Duodenal mucosa (tissue), 2 donors: ENCODE data around the gene ATRN.

Experiments
- H3K27ac ChIP-seq: one replicate; pipeline ENCODE4 v1.7.0; 2013; ENCODE audit warnings: low read depth, low read length
- H3K27me3 ChIP-seq, 2 donors: one replicate each; pipeline ENCODE4 v1.7.0; 2013; ENCODE audit warnings: low read length in 2 of 2, control low read depth in 1 of 2; ENCODE audit not compliant: insufficient read depth in 2 of 2, control insufficient read depth in 1 of 2
- H3K36me3 ChIP-seq, 2 donors: one replicate each; pipeline ENCODE4 v1.7.0; 2013; ENCODE audit warnings: low read length in 2 of 2, control low read depth in 1 of 2; ENCODE audit not compliant: insufficient read depth in 2 of 2, control insufficient read depth in 1 of 2
- H3K4me1 ChIP-seq, 2 donors: one replicate each; pipeline ENCODE4 v1.7.0; 2013; ENCODE audit warnings: low read length in 2 of 2, control low read depth in 1 of 2; ENCODE audit not compliant: insufficient read depth in 2 of 2, control insufficient read depth in 1 of 2
- H3K4me3 ChIP-seq, 2 donors: one replicate each; pipeline ENCODE4 v1.7.0; 2013; ENCODE audit warnings: low read length in 2 of 2, low read depth in 1 of 2
- H3K9ac ChIP-seq, 2 donors: one replicate each; pipeline ENCODE4 v1.7.0; 2013; ENCODE audit warnings: low read length in 2 of 2, low read depth in 1 of 2
- H3K9me3 ChIP-seq, 2 donors: one replicate each; pipeline ENCODE4 v1.7.0; 2013; ENCODE audit warnings: low read length in 2 of 2, control low read depth in 1 of 2; ENCODE audit not compliant: control insufficient read depth in 1 of 2

ATRN gene

GRCh38 chr20:3479759-3480615 is 9.2 kb downstream of the ATRN start:
- Histone ChIP-seq H3K27ac (no peak overlapping the region), H3K27me3 (no peaks in the 10 kb centered on the region), H3K9ac (no peak overlapping the region), H3K4me1 (peaks cover 5 to 8% of the 10 kb centered on the region in 2 donors), H3K9me3 (no peaks in the 10 kb centered on the region), H3K36me3 (peaks cover 0 to 9% of the 10 kb centered on the region in 2 donors), H3K4me3 (no peak overlapping the region)

DNA sequence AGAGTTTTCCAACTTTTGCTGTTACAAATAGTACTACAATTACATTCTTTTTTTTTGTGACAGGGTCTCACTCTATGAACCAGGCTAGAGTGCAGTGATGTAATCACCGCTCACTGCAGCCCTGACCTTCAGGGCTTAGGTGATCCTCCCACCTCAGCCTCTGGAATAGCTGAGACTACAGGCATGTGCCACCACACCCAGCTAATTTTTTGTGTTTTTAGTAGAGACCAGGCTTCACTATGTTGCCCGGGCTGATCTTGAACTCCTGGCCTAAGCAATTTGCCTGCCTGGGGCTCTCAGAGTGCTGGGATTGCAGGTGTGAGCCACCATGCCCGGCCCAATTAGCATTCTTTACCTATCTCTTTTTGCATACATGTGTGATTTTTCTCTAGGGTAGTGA is 12.5 kb downstream of the ATRN start:
- no peak overlapping the region for H3K9ac ChIP-seq
- no peak overlapping the region for H3K27ac ChIP-seq
- H3K27me3 ChIP-seq, result no peaks in the 10 kb centered on the region
- peaks cover 3 to 9% of the 10 kb centered on the region in 2 donors for H3K36me3 ChIP-seq
- no peak overlapping the region for H3K4me3 ChIP-seq
- H3K4me1 ChIP-seq, result peaks cover 5 to 8% of the 10 kb centered on the region in 2 donors
- H3K9me3 ChIP-seq, result peaks cover 4 to 5% of the 10 kb centered on the region in 2 donors

DNA sequence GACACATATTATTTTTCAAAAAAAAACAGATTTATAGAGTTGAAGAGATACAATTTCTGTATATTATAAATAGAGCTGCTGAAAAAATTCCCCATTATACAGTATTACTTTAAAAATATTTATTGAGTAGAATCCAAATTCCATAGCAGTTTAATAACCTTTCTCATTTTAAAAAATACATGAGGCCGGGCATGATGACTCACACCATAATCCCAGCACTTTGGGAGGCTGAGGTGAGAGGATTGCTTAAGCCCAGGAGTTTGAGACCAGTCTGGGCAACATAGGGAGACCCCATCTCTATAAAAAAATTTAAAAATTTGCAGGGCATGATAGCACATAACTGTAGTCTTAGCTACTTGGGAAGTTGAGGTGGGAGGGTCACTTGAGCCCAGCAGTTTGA is 13.0 kb downstream of the ATRN start:
- Histone ChIP-seq H3K4me3 (no peak overlapping the region), H3K27ac (no peak overlapping the region), H3K4me1 (peaks cover under 1 to 8% of the 10 kb centered on the region in 2 donors), H3K9ac (no peak overlapping the region), H3K9me3 (peaks cover 4 to 5% of the 10 kb centered on the region in 2 donors), H3K27me3 (no peaks in the 10 kb centered on the region), H3K36me3 (peaks cover 3 to 9% of the 10 kb centered on the region in 2 donors)

DNA sequence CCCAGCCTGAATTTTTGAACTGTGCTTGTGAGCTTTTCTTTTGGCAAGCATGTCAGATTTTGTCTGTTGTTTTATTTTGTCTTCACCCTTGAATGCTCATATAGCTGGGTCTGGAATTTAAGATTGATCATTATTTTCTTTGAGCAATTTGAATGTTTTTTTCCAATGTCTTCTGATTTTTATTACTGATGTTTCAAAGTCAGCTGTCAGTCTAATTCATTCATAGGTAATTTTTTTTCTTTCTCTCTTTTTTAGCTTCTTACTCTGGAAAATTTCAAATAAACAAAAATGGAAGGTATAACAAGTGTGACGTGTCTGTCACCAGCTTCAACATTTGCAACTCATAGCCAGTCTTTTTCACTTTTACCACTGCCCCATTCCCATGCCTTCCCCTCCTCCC is 15.1 kb downstream of the ATRN start:
- Histone ChIP-seq H3K36me3 (peaks cover 10 to 15% of the 10 kb centered on the region in 2 donors), H3K9me3 (peaks cover 4 to 5% of the 10 kb centered on the region in 2 donors)

DNA sequence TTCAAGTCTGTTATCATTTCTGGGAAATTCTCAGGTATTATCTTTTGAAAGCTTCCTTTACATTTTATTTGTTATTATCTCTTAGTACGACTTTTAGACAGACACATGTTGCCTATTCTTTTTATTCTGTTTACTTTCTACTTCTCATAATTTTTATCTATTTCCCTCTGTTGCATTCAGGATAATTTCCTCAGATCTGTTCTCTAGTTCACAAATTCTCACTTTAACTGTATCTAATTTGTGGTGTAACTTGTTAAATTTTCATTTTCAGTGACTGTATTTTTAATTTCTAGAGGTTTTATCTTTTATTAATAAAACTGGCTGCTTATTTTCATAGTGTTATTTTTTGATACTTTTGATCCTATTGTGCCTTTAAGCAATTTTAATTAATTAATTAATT is 16.0 kb downstream of the ATRN start:
- peaks cover 10 to 15% of the 10 kb centered on the region in 2 donors for H3K36me3 ChIP-seq
- H3K27me3 ChIP-seq, result no peaks in the 10 kb centered on the region
- no peak overlapping the region for H3K9ac ChIP-seq
- H3K9me3 ChIP-seq, result peaks cover 4 to 5% of the 10 kb centered on the region in 2 donors
- no peak overlapping the region for H3K27ac ChIP-seq
- peaks cover 0 to 8% of the 10 kb centered on the region in 2 donors for H3K4me1 ChIP-seq
- no peak overlapping the region for H3K4me3 ChIP-seq

More for the DNA sequence above, 15.1 kb downstream of the ATRN start:
- peaks cover 0 to 8% of the 10 kb centered on the region in 2 donors for H3K4me1 ChIP-seq
- no peak overlapping the region for H3K9ac ChIP-seq
- no peaks in the 10 kb centered on the region for H3K27me3 ChIP-seq
- H3K27ac ChIP-seq, result no peak overlapping the region
- H3K4me3 ChIP-seq, result no peak overlapping the region

GRCh38 chr20:3492669-3493068 is 21.9 kb downstream of the ATRN start:
- no peak overlapping the region for H3K27ac ChIP-seq
- peaks cover 6 to 15% of the 10 kb centered on the region in 2 donors for H3K36me3 ChIP-seq
- no peak overlapping the region for H3K4me3 ChIP-seq
- H3K4me1 ChIP-seq, result no peaks in the 10 kb centered on the region
- no peaks in the 10 kb centered on the region for H3K9me3 ChIP-seq
- H3K27me3 ChIP-seq, result no peaks in the 10 kb centered on the region
- no peak overlapping the region for H3K9ac ChIP-seq

- Histone ChIP-seq H3K9me3 (no peaks in the 10 kb centered on the region), H3K36me3 (peaks cover 6 to 15% of the 10 kb centered on the region in 2 donors), H3K27ac (no peak overlapping the region), H3K4me1 (no peaks in the 10 kb centered on the region), H3K4me3 (no peak overlapping the region), H3K27me3 (no peaks in the 10 kb centered on the region), H3K9ac (no peak overlapping the region)
Observed at GRCh38 chr20:3494218-3494617, 23.4 kb downstream of the ATRN start.

DNA sequence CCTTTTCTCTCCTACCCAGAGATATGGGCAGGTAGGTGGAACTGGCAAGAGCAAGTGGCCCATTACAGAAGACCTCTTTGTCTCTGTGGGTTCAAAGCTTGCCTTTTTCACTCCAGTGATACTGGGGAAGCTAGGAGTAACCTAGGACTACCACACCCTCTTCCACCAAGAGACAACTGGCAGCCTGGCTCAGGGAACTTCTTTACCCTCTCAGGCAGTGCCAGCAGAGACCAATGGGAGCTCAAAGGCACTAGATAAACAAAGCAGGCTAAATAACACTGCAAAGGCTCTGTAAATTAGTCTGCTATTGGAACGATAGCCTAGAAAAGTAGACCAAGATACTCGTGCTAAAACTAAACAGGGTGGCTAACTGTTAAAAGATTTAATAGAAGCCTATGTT is 32.1 kb downstream of the ATRN start:
- H3K27me3 ChIP-seq, result no peaks in the 10 kb centered on the region
- peaks cover 0 to 5% of the 10 kb centered on the region in 2 donors for H3K4me1 ChIP-seq
- H3K36me3 ChIP-seq, result no peaks in the 10 kb centered on the region
- H3K4me3 ChIP-seq, result no peak overlapping the region
- no peak overlapping the region for H3K27ac ChIP-seq
- no peaks in the 10 kb centered on the region for H3K9me3 ChIP-seq
- no peak overlapping the region for H3K9ac ChIP-seq

GRCh38 chr20:3505148-3505547 is 34.3 kb downstream of the ATRN start:
- Histone ChIP-seq H3K36me3 (no peaks in the 10 kb centered on the region), H3K4me3 (no peak overlapping the region), H3K4me1 (peaks cover 0 to 11% of the 10 kb centered on the region in 2 donors), H3K9ac (no peak overlapping the region), H3K27me3 (no peaks in the 10 kb centered on the region), H3K27ac (no peak overlapping the region), H3K9me3 (no peaks in the 10 kb centered on the region)

GRCh38 chr20:3509064-3509463 is 38.2 kb downstream of the ATRN start:
- Histone ChIP-seq H3K9me3 (no peaks in the 10 kb centered on the region), H3K27ac (no peak overlapping the region), H3K4me3 (no peak overlapping the region), H3K27me3 (no peaks in the 10 kb centered on the region), H3K9ac (no peak overlapping the region), H3K36me3 (no peaks in the 10 kb centered on the region), H3K4me1 (peaks cover 0 to 13% of the 10 kb centered on the region in 2 donors)
